Measurements from ENCODE around the gene TSPAN13. TPM values are rescaled to one million over a fixed set of nuclear protein-coding genes. Genes with fewer than 3 reads are reported as not detected.

The TSPAN13 gene
- total and polyA plus RNA-seq, 2 of the 8 experiments (the other 6 are each of a cell fraction or from before 2014, with no cell fraction given), result 15.3 to 28.1 TPM

- POLR2A ChIA-PET (ENCODE audit: partially characterized antibody), result interaction anchor here (0.6 to 1.4 kb wide), 4 partner anchors 10 to 1070 kb away, joined by 3 to 5 read pairs (median 4); no protein-coding TSS in a partner anchor
- no peak for TF ChIP-seq CREB1 (IDR thresholded peaks at IDR 0.05)
- peak; percentile 28 for TF ChIP-seq TAF7 (optimal IDR thresholded peaks at IDR 0.05; ENCODE audit: borderline replicate concordance, low read depth, low read length)
- no peak for TF ChIP-seq RXRA (IDR thresholded peaks at IDR 0.05; ENCODE audit: insufficient read depth, low read depth, low read length)
- no peak for TF ChIP-seq SRF (IDR thresholded peaks at IDR 0.05; ENCODE audit: low read depth, low read length)
- no peak for TF ChIP-seq NANOG (IDR thresholded peaks at IDR 0.05; ENCODE audit: insufficient read depth, low read depth, low read length, poor library complexity, severe bottlenecking)
- TF ChIP-seq E2F6 (IDR thresholded peaks at IDR 0.05), result peak; percentile 52; the same call in 1 of the 2 replicates
- TF ChIP-seq ATF3 (IDR thresholded peaks at IDR 0.05; ENCODE audit: insufficient read depth, low read depth, low read length), result no peak
- TF ChIP-seq CHD2 (IDR thresholded peaks at IDR 0.05; ENCODE audit: low read length), result no peak
- peak; percentile 92 for TF ChIP-seq KDM4A (IDR thresholded peaks at IDR 0.05; ENCODE audit: low read depth, low read length, severe bottlenecking)
Measured at GRCh38 chr7:16753932-16754855, 639 bp downstream of the TSPAN13 start.

More at GRCh38 chr7:16753932-16754855, 639 bp downstream of the TSPAN13 start:
- Histone ChIP-seq H3K56ac (replicated peaks; ENCODE audit: insufficient read length, low read depth, low read length) (peak overlapping the region; percentile 17), H3K4me1 (replicated peaks in 1 of 4; ENCODE audit: control insufficient read depth in 3 of 4, insufficient read depth in 4 of 4, low read length in 3 of 4) (peaks cover 2 to 9% (median 6%) of the 10 kb centered on the region in 4 experiments; a peak in 5 of 7 replicates), H2AK5ac (ENCODE audit: low read depth, low read length) (no peak overlapping the region), H4K20me1 (replicated peaks in 1 of 2; ENCODE audit: control insufficient read depth in 1 of 2, insufficient read depth in 2 of 2, low read length in 2 of 2) (no peaks in the 10 kb centered on the region), H3K27me3 (replicated peaks in 1 of 4; ENCODE audit: control insufficient read depth in 3 of 4, extremely low read depth in 1 of 4, insufficient read depth in 3 of 4, low read length in 3 of 4) (no peaks in the 10 kb centered on the region; a peak in 3 of 7 replicates), H2BK20ac (ENCODE audit: low read length) (no peak overlapping the region), H3K27ac (ENCODE audit: low read depth, low read length) (no peak overlapping the region; the same call in 1 of the 2 replicates), H3K18ac (ENCODE audit: extremely low read depth, low read length) (peak overlapping the region; percentile 36; the same call in 1 of the 2 replicates), H4K91ac (replicated peaks; ENCODE audit: insufficient read length, low read length) (no peak overlapping the region), H3K14ac (ENCODE audit: insufficient read length) (no peak overlapping the region), H3K9ac (replicated peaks in 1 of 4; ENCODE audit: extremely low read depth in 1 of 4, low read depth in 3 of 4, low read length in 3 of 4) (peak overlapping the region; percentile 46 to 63 (median 56)), H3K9me3 (ENCODE audit: insufficient read depth in 2 of 2, low read depth in 1 of 2, low read length in 1 of 2) (no peaks in the 10 kb centered on the region), H3K4me3 (ENCODE audit: extremely low read depth in 1 of 4, insufficient read depth in 2 of 4, low read depth in 3 of 4, low read length in 4 of 4) (peak overlapping the region; percentile 63 to 96 (median 83)), H3K4ac (replicated peaks; ENCODE audit: insufficient read length, low read depth, low read length) (no peak overlapping the region), H2BK12ac (ENCODE audit: low read depth, low read length) (no peak overlapping the region), H4K8ac (ENCODE audit: extremely low read depth, insufficient read depth, low read length) (peak overlapping the region; percentile 96), H3K4me2 (ENCODE audit: insufficient read depth in 1 of 2, low read depth in 2 of 2, low read length in 2 of 2) (peak overlapping the region; percentile 90 to 97), H2BK120ac (replicated peaks; ENCODE audit: low read depth, low read length) (no peak overlapping the region), H2BK15ac (ENCODE audit: low read length) (peak overlapping the region; percentile 9; the same call in 1 of the 2 replicates), H3K79me1 (ENCODE audit: low read depth, low read length) (no peaks in the 10 kb centered on the region), H2AFZ (ENCODE audit: low read length) (peak overlapping the region; percentile 94), H3K23me2 (ENCODE audit: low read depth, low read length) (peaks cover 4% of the 10 kb centered on the region; the same call in 1 of the 2 replicates), H3K79me2 (ENCODE audit: control insufficient read depth in 1 of 2, insufficient read depth in 2 of 2, low read length in 2 of 2) (peaks cover 0 to 17% of the 10 kb centered on the region in 2 experiments; a peak in 2 of 4 replicates), H4K5ac (ENCODE audit: insufficient read length, low read depth, low read length) (peak overlapping the region; percentile 40), H2BK5ac (ENCODE audit: low read depth, low read length) (no peak overlapping the region), H3K23ac (ENCODE audit: insufficient read length) (no peak overlapping the region), H3K36me3 (ENCODE audit: control insufficient read depth in 2 of 4, insufficient read depth in 4 of 4, low read length in 3 of 4) (no peaks in the 10 kb centered on the region)
- no peak for FAIRE-seq
- 4% methylated on average over 30 of the region's 58 CpGs; no CpG with 5 or more reads in 1 of the 2 experiments for WGBS, 2 experiments (ENCODE audit: extremely low coverage in 1 of 2, insufficient coverage in 1 of 2, insufficient read length in 1 of 2, insufficient replicate concordance in 2 of 2, low coverage in 1 of 2, low lambda C conversion rate in 2 of 2, missing lambda C conversion rate in 1 of 2)
- CTCF ChIA-PET (ENCODE audit: partially characterized antibody), result interaction anchor here (1.0 to 1.1 kb wide), 2 partner anchors 47 to 324 kb away, joined by 3 read pairs; no protein-coding TSS in a partner anchor
- DNase-seq (ENCODE audit: low read depth in 1 of 2, low spot score in 2 of 2), result peak in 1 of 2 experiments; percentile 80
